Osteoblast (primary cell): Measurements from ENCODE around the gene FAM98C. TPM values are rescaled to one million over a fixed set of nuclear protein-coding genes. Genes with fewer than 3 reads are reported as not detected.
"Not testable (repeated sequence)": the region's sequence is repeated elsewhere in the genome, so short reads cannot be mapped to it uniquely, and the experiment has no call there.

Source experiments
- DNase-seq: peaks from one replicate; pipeline ENCODE4 v3.0.0; 2011; ENCODE audit warnings: low spot score, mixed read lengths; ENCODE audit not compliant: insufficient read length; ENCODE audit errors: missing footprints
- H2AFZ ChIP-seq: 2 replicates; pipeline ENCODE4 v1.6.0; 2011; ENCODE audit warnings: mild to moderate bottlenecking, low read length
- H3K27ac ChIP-seq: 2 replicates; pipeline ENCODE4 v1.5.1; 2011; ENCODE audit warnings: mild to moderate bottlenecking, low read depth, low read length, moderate library complexity
- H3K27me3 ChIP-seq: 2 replicates; pipeline ENCODE4 v1.6.0; 2012; ENCODE audit warnings: mild to moderate bottlenecking, control low read depth, inconsistent platforms, low read length, moderate library complexity; ENCODE audit not compliant: insufficient read depth
- H3K36me3 ChIP-seq: 2 replicates; pipeline ENCODE4 v1.5.1; 2011; ENCODE audit warnings: mild to moderate bottlenecking, low read length, control low read depth, moderate library complexity; ENCODE audit not compliant: insufficient read depth
- H3K4me1 ChIP-seq: 2 replicates; pipeline ENCODE4 v1.5.1; 2011; ENCODE audit warnings: mild to moderate bottlenecking, low read length, control low read depth, moderate library complexity; ENCODE audit not compliant: insufficient read depth
- H3K4me2 ChIP-seq: 2 replicates; pipeline ENCODE4 v1.6.0; 2011; ENCODE audit warnings: mild to moderate bottlenecking, low read length; ENCODE audit not compliant: insufficient read depth
- H3K4me3 ChIP-seq: fragments of 200-600 bp; sonication (generic); 3 replicates; pipeline ENCODE4 v1.5.1; 2012; ENCODE audit warnings: mild to moderate bottlenecking, low read length, inconsistent platforms; ENCODE audit not compliant: insufficient read depth
- H3K79me2 ChIP-seq: 2 replicates; pipeline ENCODE4 v1.6.0; 2012; ENCODE audit warnings: mild to moderate bottlenecking, low read length, control low read depth, inconsistent platforms; ENCODE audit not compliant: insufficient read depth
- H3K9me3 ChIP-seq: 2 replicates; pipeline ENCODE4 v1.5.1; 2011; ENCODE audit warnings: low read depth, low read length, control low read depth
- H4K20me1 ChIP-seq: 2 replicates; pipeline ENCODE4 v1.6.0; 2012; ENCODE audit warnings: mild to moderate bottlenecking, low read length, control low read depth; ENCODE audit not compliant: insufficient read depth
- CTCF ChIP-seq: IDR thresholded peaks from 2 replicates; pipeline ENCODE4 v1.5.1; 2011; ENCODE audit warnings: mild to moderate bottlenecking, low read depth, low read length, moderate library complexity; ENCODE audit errors: extremely low read depth
- total RNA-seq: library from RNA; depleted of rRNA; stranded (reverse); fragments of >200 nt; gene quantifications from 2 replicates; pipeline ENCODE4 v1.2.3, GENCODE V29; 2012

FAM98C gene
- total RNA-seq, 1 donor = 14.1 TPM

- no peaks in the 10 kb centered on the region for H3K4me1 ChIP-seq
Observed at GRCh38 chr19:38411041-38411712, 8.3 kb downstream of the FAM98C start.

GRCh38 chr19:38411898-38412297, 9.0 kb downstream of the FAM98C start:
- not testable (repeated sequence) for H2AFZ ChIP-seq, H3K27me3 ChIP-seq, H3K4me2 ChIP-seq, H3K9me3 ChIP-seq, H3K27ac ChIP-seq, H3K79me2 ChIP-seq, H3K4me1 ChIP-seq, H4K20me1 ChIP-seq, H3K36me3 ChIP-seq, H3K4me3 ChIP-seq
- DNase-seq = peak; percentile 44

More at GRCh38 chr19:38411041-38411712, 8.3 kb downstream of the FAM98C start:
- Histone ChIP-seq H3K4me3 (no peak overlapping the region), H3K79me2 (no peaks in the 10 kb centered on the region), H3K27ac (no peak overlapping the region), H3K4me2 (no peak overlapping the region), H3K36me3 (peaks cover 8% of the 10 kb centered on the region), H3K27me3 (no peaks in the 10 kb centered on the region), H2AFZ (no peak overlapping the region), H4K20me1 (no peaks in the 10 kb centered on the region), H3K9me3 (no peaks in the 10 kb centered on the region)
- no peak for TF ChIP-seq CTCF
- peak; percentile 5 for DNase-seq

- no peak for DNase-seq
- no peak overlapping the region for H3K27ac ChIP-seq
- no peaks in the 10 kb centered on the region for H3K4me1 ChIP-seq
- no peak for TF ChIP-seq CTCF
- no peak overlapping the region for H3K4me2 ChIP-seq
- H3K27me3 ChIP-seq = peaks cover 5% of the 10 kb centered on the region
- H3K9me3 ChIP-seq = no peaks in the 10 kb centered on the region
- no peaks in the 10 kb centered on the region for H3K36me3 ChIP-seq
- H3K79me2 ChIP-seq = no peaks in the 10 kb centered on the region
- H4K20me1 ChIP-seq = no peaks in the 10 kb centered on the region
- H2AFZ ChIP-seq = no peak overlapping the region
- no peak overlapping the region for H3K4me3 ChIP-seq
Observed at GRCh38 chr19:38412491-38412890, 9.6 kb downstream of the FAM98C start.

- no peak for TF ChIP-seq CTCF
- no peak overlapping the region for H3K27ac ChIP-seq
- H3K4me3 ChIP-seq = no peak overlapping the region
- no peaks in the 10 kb centered on the region for H3K4me1 ChIP-seq
- DNase-seq = no peak
- no peaks in the 10 kb centered on the region for H4K20me1 ChIP-seq
- no peaks in the 10 kb centered on the region for H3K9me3 ChIP-seq
- no peaks in the 10 kb centered on the region for H3K36me3 ChIP-seq
- no peaks in the 10 kb centered on the region for H3K79me2 ChIP-seq
- H3K4me2 ChIP-seq = no peak overlapping the region
- peaks cover 6% of the 10 kb centered on the region for H3K27me3 ChIP-seq
- H2AFZ ChIP-seq = no peak overlapping the region
Observed at GRCh38 chr19:38412961-38413360, 10.1 kb downstream of the FAM98C start.
